CD4-positive, CD25-positive, alpha-beta regulatory T cell (primary cell): Measurements from ENCODE around the gene GLIPR2. TPM values are rescaled to one million over a fixed set of nuclear protein-coding genes. Genes with fewer than 3 reads are reported as not detected.

Source experiments
- ATAC-seq, 2 donors: fragments of 150-1000 bp; cut with Tn5 transposase; one replicate each; pipeline ENCODE4 v1.10.0; 2021; ENCODE audit warnings: low read depth in 2 of 2, moderate number of reproducible peaks in 2 of 2, moderate library complexity in 1 of 2
- DNase-seq, 3 donors: peaks; one replicate each; pipeline versions ENCODE4 v3.0.0 to v3.0.0-alpha.2; 2012 to 2022; ENCODE audit warnings: mixed read lengths in 1 of 3
- H3K27ac ChIP-seq: one replicate; pipeline ENCODE4 v1.7.0; 2013; ENCODE audit warnings: mild to moderate bottlenecking, low read length; ENCODE audit not compliant: insufficient read depth, poor library complexity, severe bottlenecking
- H3K27me3 ChIP-seq: one replicate; pipeline ENCODE4 v1.7.0; 2013; ENCODE audit warnings: low read length; ENCODE audit not compliant: control insufficient read depth, insufficient read depth
- H3K36me3 ChIP-seq: one replicate; pipeline ENCODE4 v1.7.0; 2013; ENCODE audit warnings: mild to moderate bottlenecking, low read length, moderate library complexity; ENCODE audit not compliant: control insufficient read depth, insufficient read depth
- H3K4me1 ChIP-seq: 2 replicates; pipeline ENCODE4 v1.7.0; 2013; ENCODE audit warnings: mild to moderate bottlenecking, low read length; ENCODE audit not compliant: insufficient read depth, control insufficient read depth, poor library complexity, severe bottlenecking
- H3K4me3 ChIP-seq: one replicate; pipeline ENCODE4 v1.7.0; 2013; ENCODE audit warnings: low read depth, mild to moderate bottlenecking, low read length, moderate library complexity
- H3K9me3 ChIP-seq, 2 experiments: 1 replicate in 1 of 2; 2 replicates in 1 of 2; pipeline ENCODE4 v1.7.0; 2013; ENCODE audit warnings: low read length in 2 of 2, mild to moderate bottlenecking in 1 of 2, moderate library complexity in 1 of 2; ENCODE audit not compliant: control insufficient read depth in 2 of 2
- H3K27ac Mint-ChIP-seq, 3 donors: one replicate each; pipeline ENCODE4 v1.8.0; 2020 to 2022; ENCODE audit warnings: mild to moderate bottlenecking in 3 of 3, mixed read lengths in 3 of 3, moderate library complexity in 2 of 3
- H3K27me3 Mint-ChIP-seq: one replicate; pipeline ENCODE4 v1.8.0; 2022; ENCODE audit warnings: mild to moderate bottlenecking, mixed read lengths
- H3K36me3 Mint-ChIP-seq: one replicate; pipeline ENCODE4 v1.8.0; 2020; ENCODE audit warnings: mixed read lengths
- H3K4me1 Mint-ChIP-seq, 4 donors: one replicate each; pipeline ENCODE4 v1.8.0; 2020 to 2022; ENCODE audit warnings: mixed read lengths in 4 of 4, mild to moderate bottlenecking in 1 of 4
- H3K4me3 Mint-ChIP-seq, 4 donors: one replicate each; pipeline ENCODE4 v1.8.0; 2020 to 2022; ENCODE audit warnings: mild to moderate bottlenecking in 4 of 4, mixed read lengths in 4 of 4, moderate library complexity in 3 of 4
- H3K9me3 Mint-ChIP-seq, 7 donors: one replicate each; pipeline ENCODE4 v1.8.0; 2020 to 2022; ENCODE audit warnings: mixed read lengths in 7 of 7, mild to moderate bottlenecking in 3 of 7, moderate library complexity in 2 of 7
- polyA plus RNA-seq, 4 donors: library from polyadenylated mRNA; unstranded; fragments of 300-500 nt; fragmentation: Illumina TruSeq; gene quantifications; one replicate each; pipeline ENCODE4 v1.2.3, GENCODE V29; 2021
- total RNA-seq: library from RNA; stranded (reverse); gene quantifications from one replicate; pipeline ENCODE4 v1.2.3, GENCODE V29; 2022

GLIPR2 gene
- total and polyA plus RNA-seq, 5 donors from 2014 or later = 55.7 to 175 (median 117) TPM

DNA sequence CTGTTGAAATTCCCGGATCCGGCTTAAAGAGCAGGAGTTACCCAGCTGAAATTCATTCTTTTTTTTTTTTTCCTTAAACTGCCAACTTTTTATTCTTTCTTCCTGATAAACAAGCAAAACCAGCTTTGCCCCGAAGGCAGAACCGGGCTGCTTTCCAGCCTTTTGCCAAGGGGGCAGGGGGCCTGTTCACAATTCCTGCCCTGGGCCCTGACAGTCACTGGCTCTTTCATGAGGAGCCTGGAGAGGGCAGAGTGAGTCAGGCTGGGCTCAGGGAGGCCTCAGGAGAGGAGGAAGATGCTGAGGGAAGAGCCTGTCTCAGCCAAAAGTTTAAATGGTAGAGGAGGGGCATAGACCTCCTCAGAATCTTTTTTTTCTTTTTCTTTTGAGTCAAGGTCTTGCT, 4.8 kb downstream of the GLIPR2 start:
- H3K9me3 Mint-ChIP-seq = peaks cover 0 to 11% (median 4%) of the 10 kb centered on the region in 7 donors
- H3K4me1 Mint-ChIP-seq = peaks cover 15 to 94% (median 81%) of the 10 kb centered on the region in 4 donors
- H3K4me3 ChIP-seq = peak overlapping the region; percentile 65
- no peak for ATAC-seq
- peaks cover 85% of the 10 kb centered on the region for H3K4me1 ChIP-seq
- H3K36me3 Mint-ChIP-seq = peaks cover 27% of the 10 kb centered on the region
- no peak for DNase-seq
- H3K27ac Mint-ChIP-seq = peak overlapping the region; percentile 93 to 99 (median 99)
- peaks cover 6% of the 10 kb centered on the region for H3K36me3 ChIP-seq
- peak overlapping the region; percentile 64 to 98 (median 98) for H3K4me3 Mint-ChIP-seq
- peaks cover 4 to 6% of the 10 kb centered on the region in 2 experiments for H3K9me3 ChIP-seq
- no peaks in the 10 kb centered on the region for H3K27me3 ChIP-seq
- peak overlapping the region; percentile 87 for H3K27ac ChIP-seq
- no peaks in the 10 kb centered on the region for H3K27me3 Mint-ChIP-seq

DNA sequence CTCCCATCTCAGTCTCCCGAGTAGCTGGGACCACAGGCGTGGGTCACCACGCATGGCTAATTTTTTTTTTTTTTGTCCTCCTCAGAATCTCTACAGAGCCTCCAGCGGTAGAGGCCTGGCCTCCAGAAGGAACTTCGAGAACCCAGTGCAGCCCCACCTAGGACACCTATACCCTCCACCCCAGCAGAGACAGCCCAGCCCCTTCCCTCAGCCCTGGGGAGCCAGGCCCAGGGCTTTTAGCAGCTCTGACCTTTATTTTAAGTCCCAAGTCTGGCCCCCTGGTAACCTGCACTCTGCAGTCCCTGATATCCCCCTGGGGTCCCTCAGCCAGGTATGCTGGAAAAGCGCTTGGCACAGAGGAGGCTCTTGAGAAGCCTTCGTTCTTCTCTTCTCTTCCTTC, 5.2 kb downstream of the GLIPR2 start:
- H3K36me3 ChIP-seq = peaks cover 6% of the 10 kb centered on the region
- peaks cover 16 to 96% (median 84%) of the 10 kb centered on the region in 4 donors for H3K4me1 Mint-ChIP-seq
- H3K36me3 Mint-ChIP-seq = peaks cover 29% of the 10 kb centered on the region
- H3K4me1 ChIP-seq = peaks cover 90% of the 10 kb centered on the region
- peak overlapping the region; percentile 95 to 98 (median 98) for H3K4me3 Mint-ChIP-seq
- peak overlapping the region; percentile 93 to 99 (median 99) for H3K27ac Mint-ChIP-seq
- H3K27ac ChIP-seq = peak overlapping the region; percentile 87
- H3K9me3 ChIP-seq = peaks cover 5 to 6% of the 10 kb centered on the region in 2 experiments
- H3K9me3 Mint-ChIP-seq = peaks cover 0 to 13% (median 5%) of the 10 kb centered on the region in 7 donors
- no peaks in the 10 kb centered on the region for H3K27me3 Mint-ChIP-seq
- ATAC-seq (no peak), DNase-seq (no peak)
- H3K4me3 ChIP-seq = peak overlapping the region; percentile 94
- H3K27me3 ChIP-seq = no peaks in the 10 kb centered on the region

DNA sequence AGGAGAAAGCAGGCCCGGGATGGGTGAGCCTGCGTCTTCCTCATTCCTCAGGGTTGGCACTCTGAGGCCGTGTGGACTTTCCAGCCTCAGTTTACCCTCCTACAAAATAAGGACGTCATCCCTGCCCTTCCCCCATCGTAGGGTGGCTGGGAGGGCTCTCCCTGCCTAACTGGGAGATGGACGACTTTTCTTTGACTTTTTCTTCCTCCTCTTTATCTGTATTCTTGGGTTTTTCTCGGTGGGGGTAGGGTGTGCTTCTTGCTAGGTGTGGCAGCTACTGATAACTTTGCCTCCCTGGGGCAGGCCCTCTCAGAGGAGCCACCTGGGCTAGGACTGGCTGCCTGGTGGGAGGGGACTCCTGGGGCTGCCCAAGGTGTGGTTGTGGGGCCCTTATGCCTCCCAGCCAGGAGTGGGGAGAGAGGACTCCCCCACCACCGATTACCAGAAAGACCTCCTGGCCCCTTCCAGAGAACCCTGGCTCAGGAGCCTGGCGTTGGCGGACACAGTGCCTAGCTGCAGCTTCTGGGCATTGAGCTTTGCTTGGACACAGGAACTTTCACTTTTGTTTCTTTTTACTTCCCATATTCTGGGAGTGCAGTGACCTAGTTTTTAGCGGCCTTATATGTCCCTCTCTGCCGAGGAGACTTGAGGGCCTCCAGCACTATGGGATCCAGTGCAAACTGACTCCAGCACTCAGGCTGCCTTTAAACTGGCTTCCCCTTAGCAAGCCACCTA, 6.1 kb downstream of the GLIPR2 start:
- peaks cover 16 to 98% (median 89%) of the 10 kb centered on the region in 4 donors for H3K4me1 Mint-ChIP-seq
- no peak for DNase-seq

DNA sequence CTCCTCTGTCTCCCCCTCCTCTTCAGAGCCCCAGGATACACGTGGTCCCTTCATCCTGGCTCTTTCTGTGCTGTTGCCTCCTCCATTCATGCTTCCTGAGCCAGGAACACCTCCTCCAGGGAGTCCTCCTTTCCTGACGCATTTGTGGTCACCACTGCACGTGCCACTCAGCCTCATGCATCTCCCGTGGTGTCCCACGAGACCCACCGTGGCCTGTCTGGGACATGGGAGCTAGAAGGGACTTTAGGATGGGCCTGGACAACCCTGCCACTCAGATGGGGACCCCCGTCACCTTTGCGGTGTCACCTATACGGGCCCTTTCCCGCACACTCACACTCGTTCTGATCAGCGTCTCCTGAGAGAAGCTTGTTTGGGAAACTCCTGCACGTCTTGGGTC, 6.7 kb downstream of the GLIPR2 start:
- Mint-ChIP-seq H3K4me1 (peaks cover 16 to 98% (median 89%) of the 10 kb centered on the region in 4 donors), H3K4me3 (peak overlapping the region; percentile 95 to 98 (median 98)), H3K27ac (peak overlapping the region; percentile 99 to 100 (median 99)), H3K36me3 (peaks cover 39% of the 10 kb centered on the region), H3K9me3 (peaks cover 0 to 13% (median 5%) of the 10 kb centered on the region in 7 donors), H3K27me3 (no peaks in the 10 kb centered on the region)
- Histone ChIP-seq H3K4me3 (peak overlapping the region; percentile 94), H3K9me3 (peaks cover 5 to 6% of the 10 kb centered on the region in 2 experiments), H3K4me1 (peaks cover 92% of the 10 kb centered on the region), H3K27ac (peak overlapping the region; percentile 87), H3K27me3 (no peaks in the 10 kb centered on the region), H3K36me3 (peaks cover 6% of the 10 kb centered on the region)
- DNase-seq = no peak
- no peak for ATAC-seq

More for the DNA sequence above, 6.1 kb downstream of the GLIPR2 start:
- peaks cover 0 to 13% (median 5%) of the 10 kb centered on the region in 7 donors for H3K9me3 Mint-ChIP-seq
- peaks cover 92% of the 10 kb centered on the region for H3K4me1 ChIP-seq
- peak overlapping the region; percentile 95 to 98 (median 98) for H3K4me3 Mint-ChIP-seq
- peaks cover 5 to 6% of the 10 kb centered on the region in 2 experiments for H3K9me3 ChIP-seq
- peaks cover 37% of the 10 kb centered on the region for H3K36me3 Mint-ChIP-seq
- H3K27me3 Mint-ChIP-seq = no peaks in the 10 kb centered on the region
- peak overlapping the region; percentile 99 to 100 (median 99) for H3K27ac Mint-ChIP-seq
- H3K27ac ChIP-seq = peak overlapping the region; percentile 87
- peak in 1 of 2 donors; percentile 1 for ATAC-seq
- peaks cover 6% of the 10 kb centered on the region for H3K36me3 ChIP-seq
- H3K27me3 ChIP-seq = no peaks in the 10 kb centered on the region
- H3K4me3 ChIP-seq = peak overlapping the region; percentile 94

DNA sequence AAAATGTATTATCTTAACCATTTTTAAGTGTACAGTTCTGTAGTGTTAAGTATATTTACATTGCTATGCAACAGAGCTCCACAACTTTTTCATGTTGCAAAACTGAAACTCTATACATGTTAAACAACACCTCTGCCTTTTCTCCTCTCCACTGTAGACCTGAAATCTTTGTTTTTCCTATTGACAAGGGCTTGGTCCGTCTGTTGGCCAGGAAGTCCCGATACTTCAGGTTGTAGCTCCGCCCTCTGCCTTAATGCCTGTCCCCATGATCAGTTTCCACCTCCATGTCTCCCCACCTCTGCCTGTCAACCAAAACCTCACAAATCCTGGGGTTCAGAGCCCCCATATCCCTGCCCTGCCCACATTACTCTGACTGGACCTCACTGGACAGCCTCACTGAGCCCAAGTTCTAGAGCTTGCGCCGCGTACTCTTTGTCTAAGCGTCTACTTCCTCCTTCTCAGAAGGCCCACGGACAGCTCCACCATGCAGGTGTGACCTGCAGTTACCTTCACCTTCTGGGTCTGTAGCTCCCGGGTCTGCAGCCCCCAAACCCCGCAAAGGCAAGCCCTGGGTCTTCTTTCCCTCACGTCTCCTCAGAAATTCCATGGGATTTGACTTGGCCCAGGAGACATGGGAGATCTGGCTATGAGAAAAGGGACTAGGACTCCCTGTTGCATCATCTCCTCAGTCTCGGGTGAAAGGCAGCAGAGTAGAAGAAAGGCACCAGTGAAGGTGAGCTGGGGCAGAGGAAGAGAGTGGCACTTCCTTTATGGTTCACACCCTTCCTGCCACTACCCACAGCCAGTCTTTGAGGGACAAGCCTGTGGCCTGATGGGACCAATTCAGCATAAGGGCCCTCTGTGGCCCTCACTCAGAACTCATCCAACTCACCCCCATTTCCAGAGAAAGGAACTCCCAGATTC, 8.0 kb downstream of the GLIPR2 start:
- peaks cover 39% of the 10 kb centered on the region for H3K36me3 Mint-ChIP-seq
- H3K4me3 Mint-ChIP-seq = peak overlapping the region; percentile 95 to 98 (median 98)
- H3K36me3 ChIP-seq = peaks cover 9% of the 10 kb centered on the region
- no peaks in the 10 kb centered on the region for H3K27me3 ChIP-seq
- H3K4me3 ChIP-seq = peak overlapping the region; percentile 94
- ATAC-seq (peak; percentile 62 to 75), DNase-seq (peak in 2 of 3 donors; percentile 45 to 87)
- peaks cover 0 to 13% (median 5%) of the 10 kb centered on the region in 7 donors for H3K9me3 Mint-ChIP-seq
- peak overlapping the region; percentile 99 to 100 (median 99) for H3K27ac Mint-ChIP-seq
- peaks cover 5 to 6% of the 10 kb centered on the region in 2 experiments for H3K9me3 ChIP-seq
- H3K4me1 Mint-ChIP-seq = peaks cover 16 to 96% (median 80%) of the 10 kb centered on the region in 4 donors
- H3K27me3 Mint-ChIP-seq = no peaks in the 10 kb centered on the region
- H3K4me1 ChIP-seq = peaks cover 92% of the 10 kb centered on the region
- peak overlapping the region; percentile 87 for H3K27ac ChIP-seq

DNA sequence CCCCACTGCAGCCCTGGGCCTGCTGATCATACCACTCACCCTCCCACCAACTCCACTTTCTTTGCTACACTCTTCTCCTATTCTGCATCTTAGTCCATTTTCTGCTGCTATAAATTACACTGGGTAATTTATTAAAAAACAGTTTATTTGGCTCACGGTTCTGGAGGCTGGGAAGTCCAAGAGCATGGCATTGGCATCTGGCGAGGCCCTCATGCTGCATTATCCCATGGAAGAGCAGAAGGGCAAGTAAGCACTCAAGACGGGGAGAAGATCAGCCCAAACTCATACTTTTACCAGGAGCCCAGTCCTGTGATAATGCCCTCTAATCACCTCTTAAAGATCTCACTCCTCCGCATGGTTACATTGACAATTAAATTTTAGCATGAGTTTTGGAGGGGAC, 9.4 kb downstream of the GLIPR2 start:
- H3K9me3 ChIP-seq = peaks cover 5 to 6% of the 10 kb centered on the region in 2 experiments
- H3K4me1 ChIP-seq = peaks cover 91% of the 10 kb centered on the region
- no peak overlapping the region for H3K4me3 ChIP-seq
- no peaks in the 10 kb centered on the region for H3K27me3 ChIP-seq
- H3K9me3 Mint-ChIP-seq = peaks cover 0 to 13% (median 5%) of the 10 kb centered on the region in 7 donors
- peaks cover 9% of the 10 kb centered on the region for H3K36me3 ChIP-seq
- ATAC-seq (no peak), DNase-seq (no peak)
- H3K27ac Mint-ChIP-seq = peak overlapping the region; percentile 78 to 100 (median 99)
- H3K27me3 Mint-ChIP-seq = no peaks in the 10 kb centered on the region
- H3K4me3 Mint-ChIP-seq = peak overlapping the region; percentile 20 to 98 (median 96)
- peak overlapping the region; percentile 37 for H3K27ac ChIP-seq
- peaks cover 44% of the 10 kb centered on the region for H3K36me3 Mint-ChIP-seq
- H3K4me1 Mint-ChIP-seq = peaks cover 21 to 94% (median 77%) of the 10 kb centered on the region in 4 donors

DNA sequence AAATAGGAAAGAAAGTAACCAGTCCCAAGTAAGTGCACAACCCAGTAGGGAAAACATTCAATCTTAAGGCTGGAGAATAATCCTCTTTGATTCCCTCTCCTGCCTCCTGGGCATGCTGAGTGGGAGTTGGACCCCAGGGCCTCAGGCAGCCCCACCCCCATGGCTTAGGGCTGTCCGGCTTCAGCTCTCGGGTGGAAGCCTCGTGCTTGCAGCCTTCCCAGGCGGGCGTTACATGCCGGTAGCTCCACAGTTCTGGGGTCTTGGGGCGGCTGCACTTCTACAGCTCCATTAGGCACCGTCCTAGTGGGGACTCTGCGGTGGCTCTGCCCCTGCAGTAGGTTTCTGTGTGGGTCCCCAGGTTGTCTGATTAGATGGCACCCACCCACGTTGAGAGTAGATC, 10.1 kb downstream of the GLIPR2 start:
- Mint-ChIP-seq H3K4me3 (peak overlapping the region in 3 of 4 donors; percentile 95 to 98 (median 98)), H3K36me3 (peaks cover 49% of the 10 kb centered on the region), H3K9me3 (peaks cover 0 to 13% (median 5%) of the 10 kb centered on the region in 7 donors), H3K27ac (peak overlapping the region; percentile 94 to 100 (median 99)), H3K27me3 (no peaks in the 10 kb centered on the region), H3K4me1 (peaks cover 21 to 94% (median 78%) of the 10 kb centered on the region in 4 donors)
- DNase-seq (no peak), ATAC-seq (no peak)
- H3K27ac ChIP-seq = peak overlapping the region; percentile 50
- peaks cover 5 to 6% of the 10 kb centered on the region in 2 experiments for H3K9me3 ChIP-seq
- peaks cover 91% of the 10 kb centered on the region for H3K4me1 ChIP-seq
- no peaks in the 10 kb centered on the region for H3K27me3 ChIP-seq
- no peak overlapping the region for H3K4me3 ChIP-seq
- peaks cover 9% of the 10 kb centered on the region for H3K36me3 ChIP-seq
